HepG2 (cell line): ENCODE data around the gene RIMBP2. TPM values are rescaled to one million over a fixed set of nuclear protein-coding genes. Genes with fewer than 3 reads are reported as not detected.

ENCODE experiments used
- ATAC-seq: fragments of 200-7000 bp; cut with Tn5 transposase; 3 replicates; pipeline ENCODE4 v1.9.1; 2020; ENCODE audit warnings: mild to moderate bottlenecking, moderate library complexity
- BruUV-seq: library from RNA; stranded (reverse); fragments of 400-500 nt; replicated peaks from 2 replicates; lab custom pipeline; 2021; lab: Mats Ljungman, UMichigan
- CTCF ChIA-PET: fragments of 300-600 bp; formaldehyde crosslinking; extraction: SDS; loops from one replicate; lab custom pipeline; 2021; ENCODE audit warnings: low total read pairs, inconsistent platforms, low intra/inter-chr PET ratio; lab: Yijun Ruan, JAX
- POLR2A ChIA-PET: fragments of 350-600 bp; sonication (Branson Sonifier 250); formaldehyde crosslinking; loops from one replicate; lab custom pipeline; 2020; ENCODE audit warnings: antibody characterized with exemption, inconsistent platforms; lab: Yijun Ruan, JAX
- DNase-seq: peaks from one replicate; pipeline ENCODE4 v3.0.0-alpha.2; 2015; ENCODE audit warnings: low spot score
- FAIRE-seq: peaks from 3 replicates; lab custom pipeline; 2011; peaks lifted over from hg19 to GRCh38; lab: Jason Lieb, UNC
- H2AFZ ChIP-seq: one replicate; pipeline ENCODE4 v1.6.1; 2011; ENCODE audit warnings: low read length, inconsistent platforms
- H3K27ac ChIP-seq: fragments of 300-600 bp; 3 replicates; pipeline ENCODE4 v1.8.0; 2011; ENCODE audit warnings: mixed run types, mild to moderate bottlenecking, mixed read lengths, low read length, inconsistent platforms; ENCODE audit not compliant: insufficient read depth; ENCODE audit errors: extremely low read length
- H3K27me3 ChIP-seq, 2 experiments: fragments of 200-600 bp in 1 of 2; 2 replicates in 1 of 2; 3 replicates in 1 of 2; pipeline versions ENCODE4 v1.6.0 to v1.8.0; 2011; ENCODE audit warnings: low read length in 2 of 2, mild to moderate bottlenecking in 2 of 2, moderate library complexity in 2 of 2, inconsistent platforms in 1 of 2; ENCODE audit not compliant: insufficient read depth in 2 of 2, control insufficient read depth in 1 of 2
- H3K36me3 ChIP-seq, 2 experiments: fragments of 200-600 bp in 1 of 2; replicated peaks in 1 of 2; 2 replicates in 1 of 2; 3 replicates in 1 of 2; pipeline versions ENCODE4 v1.5.1 to v1.8.0; 2011; ENCODE audit warnings: low read length in 2 of 2, inconsistent platforms in 1 of 2; ENCODE audit not compliant: insufficient read depth in 2 of 2, control insufficient read depth in 1 of 2
- H3K4me1 ChIP-seq: 2 replicates; pipeline ENCODE4 v1.5.1; 2012; ENCODE audit warnings: low read length, inconsistent platforms; ENCODE audit not compliant: insufficient read depth
- H3K4me2 ChIP-seq: 2 replicates; pipeline ENCODE4 v1.6.0; 2011; ENCODE audit warnings: low read depth, low read length, inconsistent platforms
- H3K4me3 ChIP-seq, 3 experiments: fragments of 200-600 bp in 1 of 3; sonication (generic), shearing (Covaris generic) in 1 of 3; replicated peaks in 1 of 3; 2 replicates each; pipeline ENCODE4 v1.5.1; 2011 to 2016; ENCODE audit warnings: low read length in 3 of 3, inconsistent platforms in 2 of 3, low read depth in 2 of 3, mild to moderate bottlenecking in 2 of 3, control low read depth in 1 of 3, mixed read lengths in 1 of 3; ENCODE audit not compliant: insufficient read depth in 1 of 3
- H3K79me2 ChIP-seq: one replicate; pipeline ENCODE4 v1.6.1; 2011; ENCODE audit warnings: low read length, inconsistent platforms; ENCODE audit not compliant: insufficient read depth
- H3K9ac ChIP-seq: 2 replicates; pipeline ENCODE4 v1.6.0; 2011; ENCODE audit warnings: mild to moderate bottlenecking, low read depth, low read length, inconsistent platforms; ENCODE audit not compliant: insufficient read depth
- H3K9me3 ChIP-seq: 2 replicates; pipeline ENCODE4 v1.5.1; 2012; ENCODE audit warnings: mild to moderate bottlenecking, low read length
- H4K20me1 ChIP-seq: 2 replicates; pipeline ENCODE4 v1.6.0; 2011; ENCODE audit warnings: inconsistent platforms, mild to moderate bottlenecking, low read length, moderate library complexity; ENCODE audit not compliant: insufficient read depth
- ARNT2 ChIP-seq: sonication (generic); formaldehyde crosslinking; IDR thresholded peaks from 2 replicates; pipeline ENCODE4 v1.8.0; 2022; ENCODE audit warnings: mild to moderate bottlenecking, low read depth, missing genetic modification reagents, moderate library complexity
- FOSL1 ChIP-seq: sonication (generic); formaldehyde crosslinking; IDR thresholded peaks from 2 replicates; pipeline ENCODE4 v1.9.0; 2021; ENCODE audit warnings: missing genetic modification reagents, borderline replicate concordance
- IKZF1 ChIP-seq: fragments of 450-650 bp; IDR thresholded peaks from 2 replicates; pipeline ENCODE4 v1.7.1; 2016
- PITX1 ChIP-seq: sonication (generic); formaldehyde crosslinking; IDR thresholded peaks from 2 replicates; pipeline ENCODE4 v1.5.1; 2020; ENCODE audit warnings: mild to moderate bottlenecking, missing genetic modification reagents
- SMAD9 ChIP-seq: sonication (generic); formaldehyde crosslinking; IDR thresholded peaks from 2 replicates; pipeline ENCODE4 v1.5.1; 2020; ENCODE audit warnings: mild to moderate bottlenecking, missing genetic modification reagents
- TEAD2 ChIP-seq: sonication (generic); formaldehyde crosslinking; IDR thresholded peaks from 2 replicates; pipeline ENCODE4 v1.9.0; 2021; ENCODE audit warnings: missing genetic modification reagents
- YEATS2 ChIP-seq: sonication (generic); formaldehyde crosslinking; IDR thresholded peaks from 2 replicates; pipeline ENCODE4 v1.4.0; 2020; ENCODE audit warnings: missing genetic modification reagents, borderline replicate concordance
- ZNF282 ChIP-seq: fragments of 450-650 bp; IDR thresholded peaks from 2 replicates; pipeline ENCODE4 v1.6.1; 2018; ENCODE audit not compliant: partially characterized antibody
- ZNF337 ChIP-seq: sonication (generic); formaldehyde crosslinking; IDR thresholded peaks from 2 replicates; pipeline ENCODE4 v1.5.1; 2020; ENCODE audit warnings: missing genetic modification reagents, low read depth, mild to moderate bottlenecking, borderline replicate concordance
- ZNF530 ChIP-seq: sonication (generic); formaldehyde crosslinking; IDR thresholded peaks from 2 replicates; pipeline ENCODE4 v1.5.0; 2020; ENCODE audit warnings: low read depth, mild to moderate bottlenecking, missing genetic modification reagents
- ZNF558 ChIP-seq: sonication (generic); formaldehyde crosslinking; IDR thresholded peaks from 2 replicates; pipeline ENCODE4 v1.9.0; 2022; ENCODE audit warnings: mild to moderate bottlenecking, missing genetic modification reagents, borderline replicate concordance
- ZZZ3 ChIP-seq: sonication (generic); formaldehyde crosslinking; IDR thresholded peaks from 2 replicates; pipeline ENCODE4 v1.4.0; 2020; ENCODE audit warnings: missing genetic modification reagents, mild to moderate bottlenecking, borderline replicate concordance
- WGBS: methylation state at CpG from one replicate; pipeline ENCODE4 v1.1.6; 2017; ENCODE audit warnings: low lambda C conversion rate; 5-methylcytosine and 5-hydroxymethylcytosine counted together
- in situ Hi-C: cut with HindIII; loops from 2 replicates; pipeline ENCODE4 v1.10.0; 2017; ENCODE audit warnings: low pct_unique_long_range_greater_than_20kb; ENCODE audit not compliant: extremely low pct_ligation_motif_present
- intact Hi-C: fragments of 100-400 bp; cut with micrococcal nuclease; formaldehyde crosslinking; loops from one replicate; pipeline ENCODE4 v1.10.0; 2022; ENCODE audit not compliant: unreplicated experiment
- polyA plus RNA-seq, 8 experiments: library from polyadenylated mRNA; depleted of rRNA in 3 of 8; stranded (reverse) in 7 of 8; unstranded in 1 of 8; fragments of >200 nt; fragmentation: Illumina TruSeq in 4 of 8; extraction: Trizol in 4 of 8; gene quantifications; 2 replicates each; pipeline versions ENCODE4 v1.2.1 to v1.2.3, GENCODE V29; 2011 to 2016; ENCODE audit warnings: low read depth in 4 of 8, missing spikeins in 1 of 8, mixed read lengths in 1 of 8; ENCODE audit not compliant: insufficient read depth in 1 of 8
- total RNA-seq, 5 experiments: library from RNA; depleted of rRNA; stranded (reverse); fragments of >200 nt; fragmentation: Illumina TruSeq; extraction: Trizol; gene quantifications; 2 replicates each; pipeline ENCODE4 v1.2.3, GENCODE V29; 2016; ENCODE audit warnings: low read depth in 1 of 5
- TF ChIP-seq, protein P1 (sequence below): sonication (generic); formaldehyde crosslinking; IDR thresholded peaks from 2 replicates; pipeline ENCODE4 v1.8.1; 2023; ENCODE audit warnings: mild to moderate bottlenecking, moderate library complexity, missing genetic modification reagents

Gene RIMBP2
- total and polyA plus RNA-seq, 2 of the 13 experiments (the other 11 are each of a cell fraction or from before 2014, with no cell fraction given) = 0.03 TPM; not detected in 1

- TF ChIP-seq ZNF530 (CRISPR knock-in tag) (no peak), FOSL1 (CRISPR knock-in tag) (no peak), ZNF282 (no peak), IKZF1 (no peak)
Measured at GRCh38 chr12:130644566-130644965, 71.5 kb downstream of the RIMBP2 start (continued).

DNA sequence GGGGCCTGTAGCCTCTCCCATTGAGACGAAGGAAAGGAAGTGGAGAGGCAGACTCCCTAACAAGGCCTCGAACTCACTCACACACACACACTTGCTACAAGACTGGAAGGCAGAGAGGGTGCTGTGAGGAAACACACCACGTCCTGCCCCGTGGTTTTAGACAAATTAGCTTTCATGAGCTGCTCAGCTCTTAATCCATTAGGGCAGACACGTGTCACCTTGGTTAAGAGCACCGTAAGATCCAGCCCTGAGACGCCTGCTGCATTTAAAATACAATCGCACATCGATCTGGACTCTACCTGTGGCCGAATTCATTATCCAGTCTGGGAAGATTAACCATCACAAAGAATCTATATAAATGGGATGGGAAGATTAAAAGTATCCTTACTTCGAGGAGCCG is 72.0 kb downstream of the RIMBP2 start:
- in situ Hi-C loops (no loop called here), intact Hi-C loops (no loop called here)
- TF ChIP-seq YEATS2 (no peak), ZNF558 (no peak), SMAD9 (CRISPR knock-in tag) (no peak), PITX1 (no peak), ZNF337 (no peak), TEAD2 (CRISPR knock-in tag) (no peak), ARNT2 (CRISPR knock-in tag) (no peak), ZZZ3 (CRISPR knock-in tag) (no peak)
- TF ChIP-seq, protein P1, sequence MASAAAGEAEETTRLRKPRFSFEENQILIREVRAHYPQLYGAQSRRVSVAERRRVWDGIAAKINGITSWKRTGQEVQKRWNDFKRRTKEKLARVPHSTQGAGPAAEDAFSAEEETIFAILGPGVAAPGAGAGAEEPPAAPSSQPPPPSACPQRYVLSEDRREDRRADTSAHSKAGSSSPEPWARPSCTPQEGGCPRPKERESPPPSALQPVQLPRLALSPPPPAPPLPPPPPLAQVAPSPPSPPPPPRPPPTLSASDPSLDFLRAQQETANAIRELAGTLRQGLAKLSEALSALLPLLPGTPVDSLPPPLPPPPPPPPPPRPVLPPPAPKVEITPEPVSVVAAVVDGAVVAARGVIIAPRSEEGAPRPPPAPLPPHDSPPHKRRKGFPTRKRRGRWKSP = no peak
- H4K20me1 ChIP-seq = 0 out of 2 replicates have a peak, but pooled peaks cover 4% of the 10 kb centered on the region
- no peaks in the 10 kb centered on the region for H3K36me3 ChIP-seq
- DNase-seq = no peak
- H3K27me3 ChIP-seq = peaks cover 4 to 65% of the 10 kb centered on the region in 2 experiments; a peak in 4 of 5 replicates
- H3K4me1 ChIP-seq = no peaks in the 10 kb centered on the region
- no peak overlapping the region for H3K9ac ChIP-seq
- FAIRE-seq = no peak
- 7% methylated on average over 11 of the region's 12 CpGs for WGBS
- H3K27ac ChIP-seq = no peak overlapping the region
- POLR2A ChIA-PET = no interaction called here
- CTCF ChIA-PET = no interaction called here
- no peaks in the 10 kb centered on the region for H3K9me3 ChIP-seq
- H3K4me3 ChIP-seq = no peak overlapping the region
- ATAC-seq = no peak
- H2AFZ ChIP-seq = no peak overlapping the region
- no peak overlapping the region for H3K4me2 ChIP-seq
- no TSS peak for BruUV-seq
- H3K79me2 ChIP-seq = no peaks in the 10 kb centered on the region
